H9 (cell line): ENCODE measurements around the gene HTRA1. TPM values are rescaled to one million over a fixed set of nuclear protein-coding genes. Genes with fewer than 3 reads are reported as not detected.
A peak's percentile ranks its signal among the peaks of the same experiment; 100 is the strongest.

Experiments used
- DNase-seq: peaks from one replicate; pipeline ENCODE4 v3.0.0-alpha.2; 2017
- H2AFZ ChIP-seq: one replicate; pipeline ENCODE4 v1.6.1; 2013; ENCODE audit warnings: mild to moderate bottlenecking, low read length, control low read depth, moderate library complexity
- H2AK5ac ChIP-seq: 2 replicates; pipeline ENCODE4 v1.6.1; 2013; ENCODE audit warnings: low read length, control low read depth, mixed read lengths; ENCODE audit not compliant: insufficient read length
- H2BK120ac ChIP-seq: one replicate; pipeline ENCODE4 v1.6.1; 2013; ENCODE audit warnings: low read depth, mild to moderate bottlenecking, low read length, control low read depth, inconsistent platforms; ENCODE audit not compliant: poor library complexity, severe bottlenecking
- H2BK12ac ChIP-seq: 2 replicates; pipeline ENCODE4 v1.6.1; 2013; ENCODE audit warnings: low read length, control low read depth, mixed read lengths, low read depth; ENCODE audit not compliant: insufficient read length
- H2BK15ac ChIP-seq: 2 replicates; pipeline ENCODE4 v1.6.1; 2013; ENCODE audit warnings: low read depth, low read length, control low read depth
- H2BK20ac ChIP-seq: one replicate; pipeline ENCODE4 v1.6.1; 2013; ENCODE audit warnings: low read depth, mild to moderate bottlenecking, low read length, control low read depth, inconsistent platforms; ENCODE audit not compliant: poor library complexity, severe bottlenecking
- H2BK5ac ChIP-seq: 2 replicates; pipeline ENCODE4 v1.6.1; 2013; ENCODE audit warnings: low read length, control low read depth, mixed read lengths; ENCODE audit not compliant: insufficient read length
- H3K14ac ChIP-seq: 2 replicates; pipeline ENCODE4 v1.6.1; 2013; ENCODE audit warnings: low read length, control low read depth; ENCODE audit not compliant: insufficient read depth
- H3K18ac ChIP-seq: 2 replicates; pipeline ENCODE4 v1.6.1; 2013; ENCODE audit warnings: low read depth, mild to moderate bottlenecking, mixed read lengths, low read length, control low read depth; ENCODE audit not compliant: insufficient read length
- H3K23ac ChIP-seq: 2 replicates; pipeline ENCODE4 v1.6.1; 2013; ENCODE audit warnings: low read length, control low read depth, mixed read lengths, low read depth; ENCODE audit not compliant: insufficient read length
- H3K23me2 ChIP-seq: 2 replicates; pipeline ENCODE4 v1.6.1; 2013; ENCODE audit warnings: low read depth, mild to moderate bottlenecking, mixed read lengths, low read length, control low read depth; ENCODE audit not compliant: insufficient read length, poor library complexity, severe bottlenecking
- H3K27ac ChIP-seq: 2 replicates; pipeline ENCODE4 v1.5.1; 2013; ENCODE audit warnings: low read length, control low read depth, mixed read lengths, low read depth; ENCODE audit not compliant: insufficient read length
- H3K27me3 ChIP-seq: 2 replicates; pipeline ENCODE4 v1.6.1; 2013; ENCODE audit warnings: low read length, control low read depth, inconsistent platforms; ENCODE audit not compliant: insufficient read depth
- H3K4ac ChIP-seq: 2 replicates; pipeline ENCODE4 v1.6.1; 2013; ENCODE audit warnings: low read depth, mild to moderate bottlenecking, control low read depth, inconsistent platforms, low read length, moderate library complexity
- H3K4me1 ChIP-seq: 2 replicates; pipeline ENCODE4 v1.6.1; 2013; ENCODE audit warnings: low read length, control low read depth, inconsistent platforms; ENCODE audit not compliant: insufficient read depth
- H3K4me2 ChIP-seq: 2 replicates; pipeline ENCODE4 v1.6.1; 2013; ENCODE audit warnings: low read length, control low read depth, mixed read lengths; ENCODE audit not compliant: insufficient read length, insufficient read depth
- H3K56ac ChIP-seq: 2 replicates; pipeline ENCODE4 v1.6.1; 2013; ENCODE audit warnings: low read depth, mild to moderate bottlenecking, mixed read lengths, low read length, control low read depth; ENCODE audit not compliant: insufficient read length
- H3K79me1 ChIP-seq: 2 replicates; pipeline ENCODE4 v1.6.1; 2013; ENCODE audit warnings: low read depth, mild to moderate bottlenecking, moderate library complexity, low read length, control low read depth, inconsistent platforms; ENCODE audit not compliant: insufficient read depth, poor library complexity, severe bottlenecking
- H3K79me2 ChIP-seq: 2 replicates; pipeline ENCODE4 v1.6.1; 2013; ENCODE audit warnings: low read length, control low read depth, inconsistent platforms; ENCODE audit not compliant: insufficient read depth
- H3K9ac ChIP-seq: 2 replicates; pipeline ENCODE4 v1.6.1; 2013; ENCODE audit warnings: low read length, control low read depth, mixed read lengths; ENCODE audit not compliant: insufficient read length; ENCODE audit errors: extremely low read depth
- H3K9me3 ChIP-seq: one replicate; pipeline ENCODE4 v1.6.1; 2013; ENCODE audit warnings: low read depth, low read length, inconsistent platforms; ENCODE audit not compliant: control insufficient read depth
- H3T11ph ChIP-seq: one replicate; pipeline ENCODE4 v1.6.1; 2013; ENCODE audit warnings: mild to moderate bottlenecking, low read length, control low read depth, inconsistent platforms
- H4K20me1 ChIP-seq: one replicate; pipeline ENCODE4 v1.6.1; 2013; ENCODE audit not compliant: control insufficient read depth, insufficient read length, insufficient read depth
- H4K5ac ChIP-seq: 2 replicates; pipeline ENCODE4 v1.6.1; 2013; ENCODE audit warnings: low read depth, mild to moderate bottlenecking, mixed read lengths, low read length, control low read depth; ENCODE audit not compliant: insufficient read length
- H4K8ac ChIP-seq: replicated peaks from 2 replicates; pipeline ENCODE4 v1.6.1; 2013; ENCODE audit warnings: low read length, control low read depth, mixed read lengths, low read depth; ENCODE audit not compliant: insufficient read length
- H4K91ac ChIP-seq: 2 replicates; pipeline ENCODE4 v1.6.1; 2013; ENCODE audit warnings: low read depth, mild to moderate bottlenecking, moderate library complexity, mixed read lengths, low read length, control low read depth; ENCODE audit not compliant: insufficient read length
- H3K27ac Mint-ChIP-seq, 3 experiments: 2 replicates in 2 of 3; 3 replicates in 1 of 3; pipeline ENCODE4 v1.8.0; 2020 to 2021; ENCODE audit warnings: mixed read lengths in 3 of 3, mild to moderate bottlenecking in 1 of 3, moderate library complexity in 1 of 3
- H3K27me3 Mint-ChIP-seq: 2 replicates; pipeline ENCODE4 v1.8.0; 2021; ENCODE audit warnings: low read depth, mild to moderate bottlenecking, moderate library complexity, mixed read lengths
- H3K36me3 Mint-ChIP-seq, 3 experiments: 2 replicates in 2 of 3; 3 replicates in 1 of 3; pipeline ENCODE4 v1.8.0; 2020 to 2021; ENCODE audit warnings: low read depth in 3 of 3, mixed read lengths in 3 of 3; ENCODE audit not compliant: insufficient read depth in 1 of 3
- H3K4me1 Mint-ChIP-seq, 2 experiments: 2 replicates each; pipeline ENCODE4 v1.8.0; 2020; ENCODE audit warnings: mixed read lengths in 2 of 2
- H3K4me3 Mint-ChIP-seq, 2 experiments: 2 replicates in 1 of 2; 3 replicates in 1 of 2; pipeline ENCODE4 v1.8.0; 2020 to 2021; ENCODE audit warnings: mild to moderate bottlenecking in 2 of 2, mixed read lengths in 2 of 2, moderate library complexity in 1 of 2
- H3K9me3 Mint-ChIP-seq, 2 experiments: 2 replicates in 1 of 2; 3 replicates in 1 of 2; pipeline ENCODE4 v1.8.0; 2020; ENCODE audit warnings: mild to moderate bottlenecking in 2 of 2, mixed read lengths in 2 of 2, moderate library complexity in 1 of 2
- CTCF ChIP-seq: fragments of 200-600 bp; sonication (generic); conservative IDR thresholded peaks from 3 replicates; pipeline ENCODE4 v1.8.0; 2021; ENCODE audit warnings: antibody characterized with exemption, mild to moderate bottlenecking
- WGBS: extraction: QIAGEN DNeasy Blood & Tissue Kit; methylation state at CpG from one replicate; pipeline ENCODE4 v1.1.7; 2013; ENCODE audit warnings: missing lambda C conversion rate, low lambda C conversion rate, mixed read lengths; ENCODE audit not compliant: insufficient read length; ENCODE audit errors: extremely low coverage; 5-methylcytosine and 5-hydroxymethylcytosine counted together
- total RNA-seq: library from RNA; stranded (reverse); gene quantifications from 2 replicates; pipeline ENCODE4 v1.2.1, GENCODE V29; 2021

Gene HTRA1
- total RNA-seq, 1 experiment from 2014 or later = 11.1 TPM

- H3K36me3 Mint-ChIP-seq = peaks cover 2 to 11% (median 2%) of the 10 kb centered on the region in 3 experiments; a peak in 5 of 7 replicates
- no peak for DNase-seq
- Histone ChIP-seq H3K18ac (no peak overlapping the region), H2BK20ac (peak overlapping the region; percentile 45), H4K20me1 (no peaks in the 10 kb centered on the region), H3K23me2 (no peaks in the 10 kb centered on the region), H3K79me1 (no peaks in the 10 kb centered on the region), H2AK5ac (no peak overlapping the region), H3K4me2 (no peak overlapping the region), H3K9ac (no peak overlapping the region), H4K91ac (no peak overlapping the region), H4K5ac (no peak overlapping the region), H3K23ac (no peak overlapping the region), H3K4me1 (no peaks in the 10 kb centered on the region), H2BK120ac (no peak overlapping the region), H3K14ac (no peak overlapping the region), H3K79me2 (no peaks in the 10 kb centered on the region), H3K27me3 (no peaks in the 10 kb centered on the region), H3K9me3 (no peaks in the 10 kb centered on the region), H3T11ph (no peak overlapping the region), H3K4ac (no peak overlapping the region), H2AFZ (no peak overlapping the region), H3K27ac (no peak overlapping the region), H4K8ac (no peak overlapping the region), H2BK15ac (no peak overlapping the region), H2BK5ac (no peak overlapping the region), H2BK12ac (no peak overlapping the region), H3K56ac (no peak overlapping the region)
- peaks cover 10 to 16% of the 10 kb centered on the region in 2 experiments for H3K9me3 Mint-ChIP-seq
- no peak overlapping the region for H3K27ac Mint-ChIP-seq
- no peak for TF ChIP-seq CTCF
- H3K4me3 Mint-ChIP-seq = no peak overlapping the region
- H3K27me3 Mint-ChIP-seq = no peaks in the 10 kb centered on the region
- H3K4me1 Mint-ChIP-seq = peaks cover 0 to 2% of the 10 kb centered on the region in 2 experiments; a peak in 3 of 4 replicates
- WGBS = no CpG with 5 or more reads among the region's 7 CpGs
Observed at GRCh38 chr10:122441961-122442360, 19.4 kb upstream of the HTRA1 start.
